Smooth muscle cell of the brain vasculature (primary cell): ENCODE data around the gene TTYH1.
"Not testable (repeated sequence)": the region's sequence is repeated elsewhere in the genome, so short reads cannot be mapped to it uniquely, and the experiment has no call there.

Experiments used
- DNase-seq: peaks from one replicate; pipeline ENCODE4 v3.0.0-alpha.2; 2012; ENCODE audit warnings: low read depth, low spot score

TTYH1 gene

GRCh38 chr19:54440641-54441040, 25.4 kb downstream of the TTYH1 start:
- no peak for DNase-seq

GRCh38 chr19:54444737-54445136, 29.5 kb downstream of the TTYH1 start:
- no peak for DNase-seq

GRCh38 chr19:54446349-54446748, 31.1 kb downstream of the TTYH1 start:
- DNase-seq, result not testable (repeated sequence)

- DNase-seq, result no peak
Measured at GRCh38 chr19:54448040-54448773, 32.9 kb downstream of the TTYH1 start.

- DNase-seq, result peak; percentile 97
Measured at GRCh38 chr19:54448774-54449700, 33.8 kb downstream of the TTYH1 start, which contains the start of gene LENG8. Gene LENG8, plus strand, starts transcription at chr19:54449199. Its CDS starts 2,146 bp downstream, at chr19:54451345.

GRCh38 chr19:54449701-54450069, 34.4 kb downstream of the TTYH1 start:
- DNase-seq, result no peak

- no peak for DNase-seq
Measured at GRCh38 chr19:54451331-54451871, 36.1 kb downstream of the TTYH1 start.

GRCh38 chr19:54451997-54452396, 36.7 kb downstream of the TTYH1 start:
- DNase-seq, result no peak

GRCh38 chr19:54452626-54453025, 37.4 kb downstream of the TTYH1 start:
- DNase-seq, result no peak

- DNase-seq, result no peak
Measured at GRCh38 chr19:54453921-54454780, 38.9 kb downstream of the TTYH1 start.

GRCh38 chr19:54454781-54455675, 39.8 kb downstream of the TTYH1 start:
- DNase-seq, result no peak

GRCh38 chr19:54455786-54456422, 40.6 kb downstream of the TTYH1 start:
- no peak for DNase-seq

- no peak for DNase-seq
Measured at GRCh38 chr19:54456423-54457373, 41.4 kb downstream of the TTYH1 start.

GRCh38 chr19:54457773-54458647, 42.7 kb downstream of the TTYH1 start:
- no peak for DNase-seq

- DNase-seq, result no peak
Measured at GRCh38 chr19:54458648-54459281, 43.5 kb downstream of the TTYH1 start.

- no peak for DNase-seq
Measured at GRCh38 chr19:54459282-54460229, 44.3 kb downstream of the TTYH1 start.
